ENCODE results near the gene COL1A1. TPM values are rescaled to one million over a fixed set of nuclear protein-coding genes. Genes with fewer than 3 reads are reported as not detected.

COL1A1 gene
- total RNA-seq (100 to 1,000 TPM in 1 of 4 donors, 10 to 100 TPM in 3; 58.4 to 138 (median 74.3) TPM), polyA plus RNA-seq (24.8 TPM)
- long read RNA-seq, donor 1, full-length matches to known transcripts = 46 of 114 reads
- long read RNA-seq, donor 1, partial matches to known transcripts = 64 of 114 reads
- long read RNA-seq, donor 1, other reads (novel, unspliced or antisense) = 4 of 114 reads
- long read RNA-seq, donor 2, full-length matches to known transcripts = 38 of 61 reads
- long read RNA-seq, donor 2, partial matches to known transcripts = 15 of 61 reads
- long read RNA-seq, donor 2, other reads (novel, unspliced or antisense) = 8 of 61 reads
- long read RNA-seq, donor 3, full-length matches to known transcripts = 141 of 258 reads
- long read RNA-seq, donor 3, partial matches to known transcripts = 94 of 258 reads
- long read RNA-seq, donor 3, other reads (novel, unspliced or antisense) = 23 of 258 reads
- long read RNA-seq, donor 4, full-length matches to known transcripts = 32 of 51 reads
- long read RNA-seq, donor 4, partial matches to known transcripts = 11 of 51 reads
- long read RNA-seq, donor 4, other reads (novel, unspliced or antisense) = 8 of 51 reads

- intact Hi-C loops (cut with DNase I) = loop anchor here (2.0 to 5.0 kb wide), 4 partner anchors 69 to 97 kb away; partner anchors contain the start of gene TMEM92 (in 2 of the 4)
- Histone ChIP-seq H3K27ac (ENCODE audit: low read length) (peak within 1 kb of the TSS; percentile 65), H3K27me3 (ENCODE audit: control insufficient read depth, insufficient read depth) (no peaks in the 10 kb centered on the region), H3K9me3 (ENCODE audit: control insufficient read depth, low read length) (no peaks in the 10 kb centered on the region), H3K4me1 (ENCODE audit: control insufficient read depth, insufficient read depth, low read length) (no peaks in the 10 kb centered on the region), H3K4me3 (ENCODE audit: low read length) (peak within 1 kb of the TSS; percentile 41)
- WGBS = 4% methylated on average over 34 of the region's 34 CpGs
- DNase-seq (peak; percentile 87 to 94 (median 94)), ATAC-seq (peak; percentile 46 to 63)
Observed at GRCh38 chr17:50201276-50201854, at the start of gene COL1A1. TSS of gene COL1A1 (minus strand) at chr17:50201631. CDS start at chr17:50201513, 118 bp downstream.

- Histone ChIP-seq H3K4me3 (ENCODE audit: low read length) (no peak overlapping the region), H3K9me3 (ENCODE audit: control insufficient read depth, low read length) (no peaks in the 10 kb centered on the region), H3K27me3 (ENCODE audit: control insufficient read depth, insufficient read depth) (no peaks in the 10 kb centered on the region), H3K4me1 (ENCODE audit: control insufficient read depth, insufficient read depth, low read length) (no peaks in the 10 kb centered on the region), H3K27ac (ENCODE audit: low read length) (no peak overlapping the region)
- whole genome bisulfite sequencing = 73% methylated on average over 2 of the region's 2 CpGs
- intact Hi-C loops (cut with DNase I) = no loop called here
- no peak for DNase-seq
- no peak for ATAC-seq
Observed at GRCh38 chr17:50248255-50248654, 46.8 kb upstream of the COL1A1 start.

GRCh38 chr17:50244771-50245170, 43.3 kb upstream of the COL1A1 start:
- DNase-seq (no peak), ATAC-seq (no peak)
- no peak overlapping the region for H3K4me3 ChIP-seq (ENCODE audit: low read length)
- 85% methylated on average over 6 of the region's 6 CpGs for WGBS
- H3K9me3 ChIP-seq (ENCODE audit: control insufficient read depth, low read length) = no peaks in the 10 kb centered on the region
- H3K27me3 ChIP-seq (ENCODE audit: control insufficient read depth, insufficient read depth) = no peaks in the 10 kb centered on the region
- no peak overlapping the region for H3K27ac ChIP-seq (ENCODE audit: low read length)
- H3K4me1 ChIP-seq (ENCODE audit: control insufficient read depth, insufficient read depth, low read length) = no peaks in the 10 kb centered on the region
- intact Hi-C loops (cut with DNase I) = no loop called here

GRCh38 chr17:50241431-50241830, 40.0 kb upstream of the COL1A1 start:
- no peak for DNase-seq
- no peaks in the 10 kb centered on the region for H3K4me1 ChIP-seq (ENCODE audit: control insufficient read depth, insufficient read depth, low read length)
- H3K27me3 ChIP-seq (ENCODE audit: control insufficient read depth, insufficient read depth) = no peaks in the 10 kb centered on the region
- no peak for ATAC-seq
- no peak overlapping the region for H3K4me3 ChIP-seq (ENCODE audit: low read length)
- H3K9me3 ChIP-seq (ENCODE audit: control insufficient read depth, low read length) = no peaks in the 10 kb centered on the region
- WGBS = 79% methylated on average over 5 of the region's 5 CpGs
- no peak overlapping the region for H3K27ac ChIP-seq (ENCODE audit: low read length)
- intact Hi-C loops (cut with DNase I) = no loop called here

GRCh38 chr17:50240851-50241250, 39.4 kb upstream of the COL1A1 start:
- intact Hi-C loops (cut with DNase I) = no loop called here
- H3K9me3 ChIP-seq (ENCODE audit: control insufficient read depth, low read length) = no peaks in the 10 kb centered on the region
- H3K4me3 ChIP-seq (ENCODE audit: low read length) = no peak overlapping the region
- WGBS = 89% methylated on average over 1 of the region's 1 CpG
- H3K27ac ChIP-seq (ENCODE audit: low read length) = no peak overlapping the region
- H3K27me3 ChIP-seq (ENCODE audit: control insufficient read depth, insufficient read depth) = no peaks in the 10 kb centered on the region
- no peak for ATAC-seq
- DNase-seq = no peak
- H3K4me1 ChIP-seq (ENCODE audit: control insufficient read depth, insufficient read depth, low read length) = no peaks in the 10 kb centered on the region

DNA sequence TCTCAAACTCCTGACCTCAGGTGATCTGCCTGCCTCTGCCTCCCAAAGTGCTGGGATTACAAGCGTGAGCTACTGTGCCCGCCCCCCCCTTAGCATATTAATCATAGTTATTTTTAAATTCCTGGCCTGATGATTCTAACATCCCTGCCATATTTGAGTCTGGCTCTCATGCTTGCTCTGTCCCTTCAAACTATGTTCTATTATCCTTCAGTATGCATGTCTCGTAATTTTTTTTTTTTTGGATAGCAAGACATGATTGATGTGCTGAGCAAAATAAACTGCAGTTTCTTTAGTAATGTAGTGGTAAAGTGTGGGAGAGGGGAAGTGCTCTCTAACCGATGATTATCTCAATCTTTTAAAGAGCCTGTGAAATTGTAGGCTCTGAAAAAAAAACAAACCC, 38.5 kb upstream of the COL1A1 start:
- Histone ChIP-seq H3K9me3 (ENCODE audit: control insufficient read depth, low read length) (no peaks in the 10 kb centered on the region), H3K4me3 (ENCODE audit: low read length) (no peak overlapping the region), H3K4me1 (ENCODE audit: control insufficient read depth, insufficient read depth, low read length) (no peaks in the 10 kb centered on the region), H3K27me3 (ENCODE audit: control insufficient read depth, insufficient read depth) (no peaks in the 10 kb centered on the region), H3K27ac (ENCODE audit: low read length) (no peak overlapping the region)
- DNase-seq (no peak), ATAC-seq (peak; percentile 37 to 56)
- intact Hi-C loops (cut with DNase I) = no loop called here
- WGBS = 34% methylated on average over 4 of the region's 4 CpGs

GRCh38 chr17:50238601-50239280, 37.3 kb upstream of the COL1A1 start:
- Histone ChIP-seq H3K9me3 (ENCODE audit: control insufficient read depth, low read length) (no peaks in the 10 kb centered on the region), H3K27ac (ENCODE audit: low read length) (no peak overlapping the region), H3K4me1 (ENCODE audit: control insufficient read depth, insufficient read depth, low read length) (no peaks in the 10 kb centered on the region), H3K4me3 (ENCODE audit: low read length) (no peak overlapping the region), H3K27me3 (ENCODE audit: control insufficient read depth, insufficient read depth) (no peaks in the 10 kb centered on the region)
- ATAC-seq (no peak), DNase-seq (no peak)
- 40% methylated on average over 9 of the region's 9 CpGs for WGBS
- intact Hi-C loops (cut with DNase I) = no loop called here

- Histone ChIP-seq H3K27me3 (ENCODE audit: control insufficient read depth, insufficient read depth) (no peaks in the 10 kb centered on the region), H3K4me3 (ENCODE audit: low read length) (no peak overlapping the region), H3K4me1 (ENCODE audit: control insufficient read depth, insufficient read depth, low read length) (no peaks in the 10 kb centered on the region), H3K27ac (ENCODE audit: low read length) (no peak overlapping the region), H3K9me3 (ENCODE audit: control insufficient read depth, low read length) (no peaks in the 10 kb centered on the region)
- intact Hi-C loops (cut with DNase I) = no loop called here
- DNase-seq (no peak), ATAC-seq (no peak)
- 34% methylated on average over 2 of the region's 2 CpGs for WGBS
Observed at GRCh38 chr17:50237901-50238300, 36.5 kb upstream of the COL1A1 start.

GRCh38 chr17:50234581-50234980, 33.1 kb upstream of the COL1A1 start:
- intact Hi-C loops (cut with DNase I) = no loop called here
- DNase-seq = no peak
- no peak for ATAC-seq
- H3K27me3 ChIP-seq (ENCODE audit: control insufficient read depth, insufficient read depth) = no peaks in the 10 kb centered on the region
- no peak overlapping the region for H3K27ac ChIP-seq (ENCODE audit: low read length)
- H3K9me3 ChIP-seq (ENCODE audit: control insufficient read depth, low read length) = no peaks in the 10 kb centered on the region
- H3K4me3 ChIP-seq (ENCODE audit: low read length) = no peak overlapping the region
- H3K4me1 ChIP-seq (ENCODE audit: control insufficient read depth, insufficient read depth, low read length) = no peaks in the 10 kb centered on the region

DNA sequence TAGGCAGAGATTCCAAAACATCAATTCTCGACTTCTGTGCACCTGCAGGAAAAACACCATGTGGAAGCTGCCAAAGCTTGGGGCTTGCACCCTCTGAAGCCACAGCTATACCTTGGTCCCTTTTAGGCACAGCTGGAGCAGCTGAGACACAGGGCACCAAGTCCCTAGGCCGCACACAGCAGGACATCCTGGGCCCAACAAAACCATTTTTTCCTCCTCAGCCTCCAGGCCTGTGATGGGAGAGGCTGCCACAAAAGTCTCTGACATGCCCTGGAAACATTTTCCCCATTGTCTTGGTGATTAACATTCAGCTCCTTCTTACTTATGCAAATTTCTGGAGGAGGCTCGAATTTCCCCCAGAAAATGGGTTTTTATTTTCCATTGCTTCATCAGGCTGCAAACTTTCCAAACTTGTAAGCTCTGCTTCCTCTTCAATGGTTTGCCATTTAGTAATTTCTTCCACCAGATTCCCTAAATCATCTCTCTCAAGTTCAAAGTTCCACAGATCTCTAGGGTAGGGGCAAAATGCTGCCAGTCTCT, 24.3 kb upstream of the COL1A1 start:
- intact Hi-C loops (cut with DNase I) = no loop called here
- no peak overlapping the region for H3K4me3 ChIP-seq (ENCODE audit: low read length)
- H3K4me1 ChIP-seq (ENCODE audit: control insufficient read depth, insufficient read depth, low read length) = peaks cover 5% of the 10 kb centered on the region
- H3K9me3 ChIP-seq (ENCODE audit: control insufficient read depth, low read length) = no peaks in the 10 kb centered on the region
- no peak for DNase-seq
- WGBS = 75% methylated on average over 3 of the region's 3 CpGs
- no peak overlapping the region for H3K27ac ChIP-seq (ENCODE audit: low read length)
- no peaks in the 10 kb centered on the region for H3K27me3 ChIP-seq (ENCODE audit: control insufficient read depth, insufficient read depth)
- no peak for ATAC-seq

DNA sequence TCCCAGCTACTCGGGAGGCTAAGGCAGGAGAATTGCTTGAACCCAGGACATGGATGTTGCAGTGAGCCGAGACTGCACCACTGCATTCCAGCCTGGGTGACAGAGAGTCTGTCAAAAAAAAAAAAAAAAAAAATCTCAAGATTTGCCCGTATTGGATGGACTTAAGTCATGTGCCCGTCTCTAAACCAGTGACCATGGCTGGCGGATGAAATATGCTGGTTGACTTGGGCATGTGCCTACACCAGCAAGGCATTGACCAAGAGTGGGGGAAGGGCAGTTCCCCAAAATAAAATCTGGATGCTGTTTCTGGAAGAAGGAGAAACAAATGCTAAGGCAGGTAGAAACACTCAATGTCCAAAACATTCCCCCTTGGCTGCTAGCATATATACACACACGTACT, 21.5 kb upstream of the COL1A1 start:
- Histone ChIP-seq H3K27me3 (ENCODE audit: control insufficient read depth, insufficient read depth) (no peaks in the 10 kb centered on the region), H3K27ac (ENCODE audit: low read length) (no peak overlapping the region), H3K4me3 (ENCODE audit: low read length) (no peak overlapping the region), H3K4me1 (ENCODE audit: control insufficient read depth, insufficient read depth, low read length) (peaks cover 7% of the 10 kb centered on the region), H3K9me3 (ENCODE audit: control insufficient read depth, low read length) (no peaks in the 10 kb centered on the region)
- intact Hi-C loops (cut with DNase I) = no loop called here
- no peak for ATAC-seq
- no peak for DNase-seq
- WGBS = 82% methylated on average over 6 of the region's 6 CpGs
